DND-41 (cell line): Measurements from ENCODE around the gene DAAM2.

Experiments
- EZH2 ChIP-seq: IDR thresholded peaks from 3 replicates; pipeline ENCODE4 v1.6.1; 2012; ENCODE audit warnings: borderline replicate concordance, low read depth, mild to moderate bottlenecking, moderate library complexity, low read length, inconsistent platforms; ENCODE audit not compliant: severe bottlenecking
- TF ChIP-seq, protein P1 (sequence below): IDR thresholded peaks from 2 replicates; pipeline ENCODE4 v1.5.1; 2012; ENCODE audit warnings: borderline replicate concordance, low read length, moderate library complexity, mild to moderate bottlenecking; ENCODE audit not compliant: poor library complexity, severe bottlenecking; ENCODE audit errors: extremely low read depth

- TF ChIP-seq EZH2 = no peak
- TF ChIP-seq, protein P1, sequence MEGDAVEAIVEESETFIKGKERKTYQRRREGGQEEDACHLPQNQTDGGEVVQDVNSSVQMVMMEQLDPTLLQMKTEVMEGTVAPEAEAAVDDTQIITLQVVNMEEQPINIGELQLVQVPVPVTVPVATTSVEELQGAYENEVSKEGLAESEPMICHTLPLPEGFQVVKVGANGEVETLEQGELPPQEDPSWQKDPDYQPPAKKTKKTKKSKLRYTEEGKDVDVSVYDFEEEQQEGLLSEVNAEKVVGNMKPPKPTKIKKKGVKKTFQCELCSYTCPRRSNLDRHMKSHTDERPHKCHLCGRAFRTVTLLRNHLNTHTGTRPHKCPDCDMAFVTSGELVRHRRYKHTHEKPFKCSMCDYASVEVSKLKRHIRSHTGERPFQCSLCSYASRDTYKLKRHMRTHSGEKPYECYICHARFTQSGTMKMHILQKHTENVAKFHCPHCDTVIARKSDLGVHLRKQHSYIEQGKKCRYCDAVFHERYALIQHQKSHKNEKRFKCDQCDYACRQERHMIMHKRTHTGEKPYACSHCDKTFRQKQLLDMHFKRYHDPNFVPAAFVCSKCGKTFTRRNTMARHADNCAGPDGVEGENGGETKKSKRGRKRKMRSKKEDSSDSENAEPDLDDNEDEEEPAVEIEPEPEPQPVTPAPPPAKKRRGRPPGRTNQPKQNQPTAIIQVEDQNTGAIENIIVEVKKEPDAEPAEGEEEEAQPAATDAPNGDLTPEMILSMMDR = no peak
Observed at GRCh38 chr6:39792540-39793450, 619 bp downstream of the DAAM2 start.
